HG03039 (cell line): ENCODE data around the gene SOSTDC1.
"Not testable (repeated sequence)": the region's sequence is repeated elsewhere in the genome, so short reads cannot be mapped to it uniquely, and the experiment has no call there.

Experiments
- ATAC-seq: cut with Tn5 transposase; IDR thresholded peaks from one replicate; pipeline ENCODE4 v1.9.1; 2021; ENCODE audit warnings: mild to moderate bottlenecking, moderate library complexity; ENCODE audit not compliant: unreplicated experiment

Gene SOSTDC1

GRCh38 chr7:16463520-16463919, 2.0 kb downstream of the SOSTDC1 start:
- no peak for ATAC-seq

- no peak for ATAC-seq
These were observed 3.1 kb downstream of the SOSTDC1 start for GRCh38 chr7:16462431-16462889.

- ATAC-seq = no peak
These were observed 4.6 kb downstream of the SOSTDC1 start for GRCh38 chr7:16460789-16461493.

DNA sequence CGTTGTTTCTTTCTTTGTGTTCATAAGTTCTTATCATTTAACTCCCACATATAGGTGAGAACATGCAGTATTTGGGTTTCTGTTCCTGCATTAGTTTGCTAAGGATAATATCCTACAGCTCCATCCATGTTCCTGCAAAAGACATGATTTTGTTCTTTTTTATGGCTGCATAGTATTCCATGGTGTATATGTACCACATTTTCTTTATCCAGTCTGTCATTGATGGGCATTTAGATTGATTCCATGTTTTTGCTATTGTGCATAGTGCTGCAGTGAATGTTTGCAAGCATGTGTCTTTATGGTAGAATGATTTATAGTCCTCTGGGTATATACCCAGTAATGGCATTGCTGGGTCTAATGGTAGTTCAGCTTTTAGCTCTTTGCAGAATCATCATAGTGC, 9.2 kb downstream of the SOSTDC1 start:
- ATAC-seq = not testable (repeated sequence)

DNA sequence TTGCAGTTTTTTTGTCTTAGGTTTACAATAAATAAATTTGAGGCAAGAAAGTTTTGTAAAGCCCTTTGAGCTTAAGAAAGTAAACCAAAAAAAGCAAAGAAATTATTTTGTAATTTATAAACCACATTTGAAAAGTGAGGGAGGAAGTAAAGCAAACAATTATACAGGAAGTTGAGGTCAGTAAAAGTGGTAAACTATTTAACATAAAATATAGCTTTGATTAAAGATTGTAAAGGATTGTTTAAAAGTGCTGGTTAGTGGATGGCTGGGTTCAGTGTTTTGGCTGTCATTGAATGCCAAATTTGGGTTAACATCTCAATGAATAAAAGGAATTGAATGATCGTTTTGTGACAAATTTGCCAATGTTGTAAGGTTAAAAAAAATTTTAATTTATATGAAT, 9.9 kb downstream of the SOSTDC1 start:
- no peak for ATAC-seq

DNA sequence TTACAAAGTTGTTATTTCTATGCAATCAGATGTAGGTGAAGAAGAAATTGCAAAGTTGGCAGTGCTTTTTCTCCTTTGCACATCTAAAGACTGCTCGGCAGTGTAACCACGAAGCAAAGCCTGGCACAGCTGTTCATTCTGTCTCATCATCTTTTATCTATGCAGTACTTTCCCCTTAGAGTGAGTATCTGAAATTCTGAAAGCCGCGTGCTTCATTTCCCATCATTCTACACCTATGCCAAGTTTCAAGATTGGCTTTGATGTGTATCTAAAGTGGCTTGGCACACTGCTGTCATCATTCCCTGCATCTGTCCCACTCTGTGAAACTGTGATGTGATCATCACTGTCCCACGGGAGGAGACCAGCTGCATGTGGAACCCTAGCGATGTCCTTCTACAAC, 15.2 kb downstream of the SOSTDC1 start:
- no peak for ATAC-seq

- no peak for ATAC-seq
These were observed 17.7 kb downstream of the SOSTDC1 start for GRCh38 chr7:16447876-16448275.

DNA sequence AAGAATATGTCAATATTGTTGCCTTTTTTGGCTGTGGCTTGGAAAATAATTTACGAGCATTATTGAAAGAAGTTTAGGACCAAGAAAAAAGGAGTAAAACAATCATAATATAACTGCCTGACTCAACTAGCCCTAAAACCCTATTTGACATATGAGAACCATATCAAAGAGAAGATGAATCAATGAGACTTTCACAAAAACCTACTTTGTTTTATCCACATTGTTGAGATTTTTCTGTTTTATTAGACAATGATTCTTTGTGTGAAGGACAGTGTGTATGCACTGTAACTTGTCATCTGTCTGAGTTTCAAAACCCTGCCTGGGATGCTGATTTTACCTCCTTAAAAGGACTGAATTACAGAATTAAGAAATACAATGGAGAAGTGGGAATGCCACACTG, 19.0 kb downstream of the SOSTDC1 start:
- no peak for ATAC-seq

DNA sequence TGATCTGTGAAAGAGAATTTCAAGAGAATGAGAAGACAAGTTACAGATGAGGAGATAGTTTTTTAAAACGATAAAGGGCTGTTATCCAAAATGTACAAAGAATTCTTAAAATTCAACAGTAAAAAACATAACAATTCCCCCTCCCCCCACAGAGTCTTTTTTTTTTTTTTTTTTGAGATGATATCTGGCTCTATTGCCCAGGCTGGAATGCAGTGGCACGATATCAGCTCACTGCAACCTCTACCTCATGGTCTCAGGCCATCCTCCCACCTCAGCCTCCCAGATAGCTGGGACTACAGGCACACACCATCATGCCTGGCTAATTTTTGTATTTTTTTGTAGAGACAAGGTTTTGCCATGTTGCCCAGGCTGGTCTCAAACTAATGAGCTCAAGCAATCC, 21.7 kb downstream of the SOSTDC1 start:
- ATAC-seq = not testable (repeated sequence)

DNA sequence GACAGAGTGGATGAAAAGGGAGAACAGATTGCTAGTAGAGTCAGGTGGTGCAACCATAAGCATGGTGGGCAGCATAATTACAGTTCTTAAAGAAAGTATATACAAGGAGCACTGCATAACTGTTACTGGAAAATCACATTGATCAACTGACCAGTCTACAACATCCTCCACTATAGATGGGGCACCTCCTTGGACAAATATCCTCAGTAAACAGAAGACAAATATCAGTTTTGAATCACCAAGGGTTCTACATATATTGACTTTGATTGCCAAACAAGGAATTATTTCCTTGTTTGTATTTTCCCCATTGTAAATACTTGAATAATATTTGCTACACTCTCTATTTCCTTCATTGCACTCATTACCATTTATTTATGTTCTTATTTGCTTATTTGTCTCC, 26.6 kb downstream of the SOSTDC1 start:
- no peak for ATAC-seq

- no peak for ATAC-seq
These were observed 29.2 kb downstream of the SOSTDC1 start for GRCh38 chr7:16436306-16436705.

GRCh38 chr7:16433568-16434122, 31.9 kb downstream of the SOSTDC1 start:
- ATAC-seq = no peak

GRCh38 chr7:16432425-16432731, 33.2 kb downstream of the SOSTDC1 start:
- ATAC-seq = no peak

GRCh38 chr7:16431646-16432424, 33.7 kb downstream of the SOSTDC1 start:
- ATAC-seq = peak; percentile 63

DNA sequence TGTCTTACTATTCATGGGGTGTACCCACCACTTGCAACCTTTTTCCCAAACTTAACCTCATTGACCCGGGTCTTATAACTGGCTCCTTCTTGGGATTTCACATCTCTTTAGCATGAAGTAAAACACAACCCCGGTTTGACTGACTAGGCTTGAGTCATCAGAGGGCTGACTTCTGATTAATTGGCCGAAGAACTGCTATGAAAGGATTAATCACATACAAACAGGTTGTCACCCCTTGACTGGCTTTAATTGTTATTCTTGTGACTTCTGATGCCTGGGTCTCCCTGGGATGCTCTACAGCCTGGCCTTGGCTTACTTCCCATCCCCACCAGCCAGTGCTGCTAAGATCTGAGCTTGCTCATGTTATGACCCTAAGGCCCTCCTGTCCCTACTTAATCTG, 35.4 kb downstream of the SOSTDC1 start:
- no peak for ATAC-seq

DNA sequence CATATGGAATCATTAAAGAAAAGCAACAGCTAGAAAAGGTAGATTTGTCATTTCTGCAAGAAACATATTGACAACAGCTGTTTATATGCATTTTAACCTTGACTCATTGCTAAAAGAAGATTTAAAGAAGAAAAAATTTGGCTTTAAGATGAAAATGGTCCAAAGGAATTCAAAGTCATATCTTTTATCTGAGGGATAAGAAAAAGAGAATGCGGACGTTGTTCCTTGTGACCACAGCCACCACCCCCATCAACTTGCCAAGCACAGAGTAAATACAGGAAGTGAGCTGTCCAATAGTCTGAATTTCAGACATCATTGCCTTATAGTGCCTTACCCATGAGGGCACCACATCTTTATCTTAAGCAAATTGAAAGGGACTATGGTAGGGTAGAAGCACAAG, 36.9 kb downstream of the SOSTDC1 start:
- no peak for ATAC-seq

- no peak for ATAC-seq
These were observed 37.4 kb downstream of the SOSTDC1 start for GRCh38 chr7:16428182-16428581.

DNA sequence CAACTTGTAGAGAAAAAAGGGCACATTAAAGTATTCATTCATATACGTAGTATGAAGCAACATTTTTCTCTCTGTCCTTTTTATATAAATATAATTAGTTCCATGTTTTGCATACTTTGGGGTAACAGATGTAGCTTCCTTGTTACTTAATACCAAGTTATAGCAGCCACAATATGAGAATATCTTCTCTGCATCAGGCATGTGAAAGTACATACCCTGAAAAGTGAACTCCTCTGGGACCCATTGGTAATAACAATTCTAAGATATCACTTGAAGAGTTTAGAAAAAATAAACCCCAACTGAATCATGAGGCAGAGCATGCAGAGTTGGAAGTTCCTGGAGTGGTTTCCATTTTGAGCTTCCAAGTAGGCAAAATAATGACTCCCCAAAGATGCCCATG, 41.8 kb downstream of the SOSTDC1 start:
- ATAC-seq = no peak

- ATAC-seq = no peak
These were observed 42.6 kb downstream of the SOSTDC1 start for GRCh38 chr7:16422917-16423316.

DNA sequence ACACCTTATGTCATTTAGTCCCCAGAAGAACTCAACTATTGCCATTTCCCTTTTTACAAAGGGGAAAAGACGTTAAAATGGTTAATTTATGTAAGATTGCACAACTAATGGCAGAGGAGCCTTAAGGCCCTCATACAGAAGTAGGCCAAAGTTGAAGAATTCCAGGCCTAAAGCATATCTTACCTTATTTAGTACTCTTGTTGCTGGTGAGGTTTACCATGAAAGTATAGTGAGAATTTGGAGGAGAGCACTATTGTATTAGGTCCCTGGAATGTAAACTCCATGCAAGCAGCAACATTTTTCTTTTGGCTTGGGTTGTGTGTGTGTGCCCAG, 43.5 kb downstream of the SOSTDC1 start:
- ATAC-seq = no peak

GRCh38 chr7:16421333-16422102, 44.0 kb downstream of the SOSTDC1 start, which contains the start of gene CRPPA:
Gene CRPPA (minus strand): TSS chr7:16421538. CDS start chr7:16421322, 216 bp downstream.
- ATAC-seq = peak; percentile 33
